Loucy (cell line): ENCODE data around the gene RGS6.

Source experiments
- EZH2phosphoT487 ChIP-seq: fragments of 200-600 bp; IDR thresholded peaks from 2 replicates; pipeline ENCODE4 v1.6.1; 2018; ENCODE audit warnings: antibody characterized with exemption, mild to moderate bottlenecking, moderate library complexity, borderline replicate concordance
- TF ChIP-seq, protein P1 (sequence below): fragments of 200-600 bp; sonication (generic); conservative IDR thresholded peaks from 2 replicates; pipeline ENCODE4 v1.5.1; 2014; ENCODE audit warnings: mild to moderate bottlenecking, antibody characterized with exemption, low read length

DNA sequence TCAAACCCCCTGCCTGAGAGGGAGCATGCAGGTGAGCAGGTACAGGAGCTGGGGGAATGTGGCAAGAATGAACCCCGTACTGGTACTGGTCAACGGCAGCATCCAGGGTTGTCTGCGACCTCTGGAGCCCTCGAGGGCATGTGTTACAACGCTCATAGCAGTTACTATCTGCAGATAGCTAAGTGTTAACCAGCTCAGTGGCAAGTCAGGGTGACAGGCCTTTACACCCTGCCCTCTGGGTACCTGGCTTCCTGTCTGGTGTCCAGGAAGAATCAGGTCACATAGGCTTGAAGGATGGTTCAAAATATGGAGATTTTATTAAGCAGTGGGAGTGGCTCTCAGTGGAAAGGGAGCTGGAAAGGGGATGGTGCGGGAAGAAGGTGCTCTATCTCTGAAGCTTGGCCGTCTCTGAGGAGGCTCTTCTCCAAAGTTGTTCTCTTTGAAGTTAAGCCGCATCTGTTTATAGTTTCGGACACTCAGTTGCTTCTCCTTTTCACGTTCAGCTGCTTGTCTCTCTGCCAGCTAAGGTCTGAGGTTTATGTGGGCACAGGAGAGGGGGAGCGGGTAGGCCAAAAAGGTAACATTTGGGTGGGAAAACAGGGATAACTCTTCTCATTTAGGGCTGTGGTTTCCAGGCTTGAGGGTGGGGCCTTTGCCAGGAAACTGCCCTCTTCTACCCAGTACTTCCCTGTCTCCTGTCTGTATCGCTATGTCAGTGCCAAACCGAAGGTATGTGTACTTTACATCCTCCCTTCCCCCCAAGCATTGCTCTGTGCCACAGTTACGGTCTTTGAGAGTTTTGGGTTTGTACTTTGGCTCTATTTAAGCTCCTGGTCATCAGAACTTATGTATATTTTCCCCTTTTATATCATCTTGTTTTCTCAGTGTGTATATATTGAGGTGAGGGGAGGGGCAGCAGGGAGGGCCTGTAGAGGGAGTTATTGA is 305.8 kb downstream of the RGS6 start:
- TF ChIP-seq, protein P1, sequence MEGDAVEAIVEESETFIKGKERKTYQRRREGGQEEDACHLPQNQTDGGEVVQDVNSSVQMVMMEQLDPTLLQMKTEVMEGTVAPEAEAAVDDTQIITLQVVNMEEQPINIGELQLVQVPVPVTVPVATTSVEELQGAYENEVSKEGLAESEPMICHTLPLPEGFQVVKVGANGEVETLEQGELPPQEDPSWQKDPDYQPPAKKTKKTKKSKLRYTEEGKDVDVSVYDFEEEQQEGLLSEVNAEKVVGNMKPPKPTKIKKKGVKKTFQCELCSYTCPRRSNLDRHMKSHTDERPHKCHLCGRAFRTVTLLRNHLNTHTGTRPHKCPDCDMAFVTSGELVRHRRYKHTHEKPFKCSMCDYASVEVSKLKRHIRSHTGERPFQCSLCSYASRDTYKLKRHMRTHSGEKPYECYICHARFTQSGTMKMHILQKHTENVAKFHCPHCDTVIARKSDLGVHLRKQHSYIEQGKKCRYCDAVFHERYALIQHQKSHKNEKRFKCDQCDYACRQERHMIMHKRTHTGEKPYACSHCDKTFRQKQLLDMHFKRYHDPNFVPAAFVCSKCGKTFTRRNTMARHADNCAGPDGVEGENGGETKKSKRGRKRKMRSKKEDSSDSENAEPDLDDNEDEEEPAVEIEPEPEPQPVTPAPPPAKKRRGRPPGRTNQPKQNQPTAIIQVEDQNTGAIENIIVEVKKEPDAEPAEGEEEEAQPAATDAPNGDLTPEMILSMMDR = no peak
- no peak for TF ChIP-seq EZH2phosphoT487
